Neural cell (in vitro differentiated cells): ENCODE measurements around the gene ABCF3. TPM values are rescaled to one million over a fixed set of nuclear protein-coding genes. Genes with fewer than 3 reads are reported as not detected.

Experiments
- H2AFZ ChIP-seq: fragments of 200-600, 300-800 bp; sonication (generic), shearing (Covaris generic); 2 replicates; pipeline ENCODE4 v1.6.0; 2014; ENCODE audit warnings: low read depth, mild to moderate bottlenecking, antibody characterized with exemption, low read length, moderate library complexity
- H3F3A ChIP-seq: fragments of 200-600 bp; shearing (Covaris generic); 2 replicates; pipeline ENCODE4 v1.6.1; 2016; ENCODE audit warnings: mild to moderate bottlenecking, moderate library complexity, mixed read lengths, antibody characterized with exemption, low read length; ENCODE audit not compliant: insufficient read depth, poor library complexity, severe bottlenecking
- H3K27ac ChIP-seq: fragments of 200-600, 300-800 bp; sonication (generic), shearing (Covaris generic); 2 replicates; pipeline ENCODE4 v1.5.1; 2014; ENCODE audit warnings: mild to moderate bottlenecking, low read length, moderate library complexity
- H3K27me3 ChIP-seq: fragments of 300-800, 200-600 bp; sonication (generic), shearing (Covaris generic); 2 replicates; pipeline ENCODE4 v1.6.0; 2014; ENCODE audit warnings: mild to moderate bottlenecking, low read depth, low read length, moderate library complexity; ENCODE audit not compliant: insufficient read depth
- H3K36me3 ChIP-seq: fragments of 300-800, 200-600 bp; sonication (generic), shearing (Covaris generic); 2 replicates; pipeline ENCODE4 v1.5.1; 2014; ENCODE audit warnings: mild to moderate bottlenecking, antibody characterized with exemption, low read length, moderate library complexity; ENCODE audit not compliant: insufficient read depth
- H3K4me2 ChIP-seq: fragments of 300-800, 200-600 bp; sonication (generic), shearing (Covaris generic); 2 replicates; pipeline ENCODE4 v1.6.0; 2014; ENCODE audit warnings: mild to moderate bottlenecking, low read length
- H3K4me3 ChIP-seq: fragments of 300-800, 200-600 bp; sonication (generic), shearing (Covaris generic); 2 replicates; pipeline ENCODE4 v1.5.1; 2014; ENCODE audit warnings: mild to moderate bottlenecking, low read length, moderate library complexity
- H3K79me2 ChIP-seq: fragments of 200-600 bp; shearing (Covaris generic); replicated peaks from 2 replicates; pipeline ENCODE4 v1.6.0; 2014; ENCODE audit warnings: mild to moderate bottlenecking, low read length, moderate library complexity; ENCODE audit not compliant: insufficient read depth
- H3K9ac ChIP-seq: fragments of 300-800, 200-600 bp; sonication (generic), shearing (Covaris generic); 2 replicates; pipeline ENCODE4 v1.6.1; 2016; ENCODE audit warnings: mild to moderate bottlenecking, low read length, mixed read lengths
- H3K9me2 ChIP-seq: fragments of 200-600 bp; shearing (Covaris generic); 2 replicates; pipeline ENCODE4 v1.6.1; 2016; ENCODE audit warnings: mild to moderate bottlenecking, low read length, mixed read lengths; ENCODE audit not compliant: insufficient read depth
- H3K9me3 ChIP-seq: fragments of 200-600, 300-800 bp; sonication (generic), shearing (Covaris generic); 2 replicates; pipeline ENCODE4 v1.6.1; 2016; ENCODE audit warnings: mild to moderate bottlenecking, mixed run types, low read length, moderate library complexity, mixed read lengths
- H4K20me1 ChIP-seq: fragments of 200-600 bp; shearing (Covaris generic); 2 replicates; pipeline ENCODE4 v1.6.1; 2016; ENCODE audit warnings: mild to moderate bottlenecking, mixed run types; ENCODE audit not compliant: insufficient read depth
- CTCF ChIP-seq: fragments of 450-650 bp; IDR thresholded peaks from 2 replicates; pipeline ENCODE4 v1.5.1; 2014; ENCODE audit warnings: antibody characterized with exemption, mild to moderate bottlenecking, moderate library complexity; ENCODE audit not compliant: poor library complexity, severe bottlenecking
- EP300 ChIP-seq: fragments of 450-650 bp; conservative IDR thresholded peaks from 2 replicates; pipeline ENCODE4 v1.6.1; 2014; ENCODE audit warnings: antibody characterized with exemption, mild to moderate bottlenecking, moderate library complexity; ENCODE audit not compliant: poor library complexity, severe bottlenecking
- EZH2 ChIP-seq: fragments of 200-600, 300-800 bp; shearing (Covaris generic), sonication (generic); IDR thresholded peaks from 2 replicates; pipeline ENCODE4 v1.6.1; 2014; ENCODE audit warnings: antibody characterized with exemption, low read length, borderline replicate concordance, mild to moderate bottlenecking; ENCODE audit not compliant: insufficient read depth, poor library complexity, severe bottlenecking
- MXI1 ChIP-seq: fragments of 450-650 bp; conservative IDR thresholded peaks from 2 replicates; pipeline ENCODE4 v1.6.1; 2014; ENCODE audit warnings: antibody characterized with exemption, mild to moderate bottlenecking; ENCODE audit not compliant: poor library complexity, severe bottlenecking
- POLR2AphosphoS5 ChIP-seq: IDR thresholded peaks from 2 replicates; pipeline ENCODE4 v1.6.1; 2012
- RAD21 ChIP-seq: fragments of 450-650 bp; conservative IDR thresholded peaks from 2 replicates; pipeline ENCODE4 v1.6.1; 2014; ENCODE audit warnings: antibody characterized with exemption, mild to moderate bottlenecking, moderate library complexity
- SMC3 ChIP-seq: fragments of 450-650 bp; conservative IDR thresholded peaks from 2 replicates; pipeline ENCODE4 v1.6.1; 2014; ENCODE audit warnings: antibody characterized with exemption, mild to moderate bottlenecking, moderate library complexity; ENCODE audit not compliant: poor library complexity
- TAF1 ChIP-seq: IDR thresholded peaks from 2 replicates; pipeline ENCODE4 v1.6.1; 2012; ENCODE audit warnings: low read depth
- polyA plus RNA-seq: library from polyadenylated mRNA; depleted of rRNA; stranded (reverse); fragments of >200 nt; gene quantifications from 2 replicates; pipeline ENCODE4 v1.2.3, GENCODE V29; 2014
- TF ChIP-seq, protein P1 (sequence below): IDR thresholded peaks from 2 replicates; pipeline ENCODE4 v1.6.1; 2012; ENCODE audit warnings: borderline replicate concordance

Gene ABCF3
- polyA plus RNA-seq, 1 donor from 2014 or later: 40.3 TPM

DNA sequence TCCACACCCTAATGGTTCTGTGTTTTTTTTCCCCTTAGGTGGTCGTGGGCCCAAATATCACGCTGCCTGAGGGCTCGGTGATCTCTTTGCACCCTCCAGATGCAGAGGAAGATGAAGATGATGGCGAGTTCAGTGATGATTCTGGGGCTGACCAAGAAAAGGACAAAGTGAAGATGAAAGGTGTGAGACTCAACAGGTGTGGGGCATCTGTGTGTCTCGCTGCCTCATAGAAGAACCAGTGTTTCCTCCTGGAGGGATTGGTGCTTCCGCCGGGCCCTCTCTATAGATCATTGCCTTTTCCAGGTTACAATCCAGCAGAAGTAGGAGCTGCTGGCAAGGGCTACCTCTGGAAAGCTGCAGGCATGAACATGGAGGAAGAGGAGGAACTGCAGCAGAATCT, 43.8 kb upstream of the ABCF3 start:
- H3K9me3 ChIP-seq: no peaks in the 10 kb centered on the region
- H3K27ac ChIP-seq: no peak overlapping the region
- TF ChIP-seq EP300: no peak
- TF ChIP-seq MXI1: no peak
- no peak for TF ChIP-seq TAF1
- TF ChIP-seq RAD21: no peak
- TF ChIP-seq EZH2: no peak
- no peak for TF ChIP-seq CTCF
- TF ChIP-seq, protein P1, sequence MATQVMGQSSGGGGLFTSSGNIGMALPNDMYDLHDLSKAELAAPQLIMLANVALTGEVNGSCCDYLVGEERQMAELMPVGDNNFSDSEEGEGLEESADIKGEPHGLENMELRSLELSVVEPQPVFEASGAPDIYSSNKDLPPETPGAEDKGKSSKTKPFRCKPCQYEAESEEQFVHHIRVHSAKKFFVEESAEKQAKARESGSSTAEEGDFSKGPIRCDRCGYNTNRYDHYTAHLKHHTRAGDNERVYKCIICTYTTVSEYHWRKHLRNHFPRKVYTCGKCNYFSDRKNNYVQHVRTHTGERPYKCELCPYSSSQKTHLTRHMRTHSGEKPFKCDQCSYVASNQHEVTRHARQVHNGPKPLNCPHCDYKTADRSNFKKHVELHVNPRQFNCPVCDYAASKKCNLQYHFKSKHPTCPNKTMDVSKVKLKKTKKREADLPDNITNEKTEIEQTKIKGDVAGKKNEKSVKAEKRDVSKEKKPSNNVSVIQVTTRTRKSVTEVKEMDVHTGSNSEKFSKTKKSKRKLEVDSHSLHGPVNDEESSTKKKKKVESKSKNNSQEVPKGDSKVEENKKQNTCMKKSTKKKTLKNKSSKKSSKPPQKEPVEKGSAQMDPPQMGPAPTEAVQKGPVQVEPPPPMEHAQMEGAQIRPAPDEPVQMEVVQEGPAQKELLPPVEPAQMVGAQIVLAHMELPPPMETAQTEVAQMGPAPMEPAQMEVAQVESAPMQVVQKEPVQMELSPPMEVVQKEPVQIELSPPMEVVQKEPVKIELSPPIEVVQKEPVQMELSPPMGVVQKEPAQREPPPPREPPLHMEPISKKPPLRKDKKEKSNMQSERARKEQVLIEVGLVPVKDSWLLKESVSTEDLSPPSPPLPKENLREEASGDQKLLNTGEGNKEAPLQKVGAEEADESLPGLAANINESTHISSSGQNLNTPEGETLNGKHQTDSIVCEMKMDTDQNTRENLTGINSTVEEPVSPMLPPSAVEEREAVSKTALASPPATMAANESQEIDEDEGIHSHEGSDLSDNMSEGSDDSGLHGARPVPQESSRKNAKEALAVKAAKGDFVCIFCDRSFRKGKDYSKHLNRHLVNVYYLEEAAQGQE: no peak
- TF ChIP-seq SMC3: no peak
- TF ChIP-seq POLR2AphosphoS5: no peak
- H3F3A ChIP-seq: no peaks in the 10 kb centered on the region
- no peaks in the 10 kb centered on the region for H3K27me3 ChIP-seq
- H3K79me2 ChIP-seq: peaks cover 10% of the 10 kb centered on the region
- no peak overlapping the region for H3K9ac ChIP-seq
- H2AFZ ChIP-seq: no peak overlapping the region
- no peaks in the 10 kb centered on the region for H4K20me1 ChIP-seq
- H3K4me2 ChIP-seq: no peak overlapping the region
- H3K4me3 ChIP-seq: no peak overlapping the region
- no peaks in the 10 kb centered on the region for H3K9me2 ChIP-seq
- no peaks in the 10 kb centered on the region for H3K36me3 ChIP-seq

- no peak for TF ChIP-seq CTCF
- TF ChIP-seq TAF1: no peak
- TF ChIP-seq EP300: no peak
- TF ChIP-seq MXI1: no peak
- TF ChIP-seq, protein P1: no peak
- no peak for TF ChIP-seq RAD21
- no peak for TF ChIP-seq EZH2
- TF ChIP-seq POLR2AphosphoS5: no peak
- no peak for TF ChIP-seq SMC3
- H3K27me3 ChIP-seq: no peaks in the 10 kb centered on the region
- no peak overlapping the region for H3K9ac ChIP-seq
- H3K27ac ChIP-seq: no peak overlapping the region
- no peak overlapping the region for H2AFZ ChIP-seq
- no peaks in the 10 kb centered on the region for H3K9me2 ChIP-seq
- H3K4me3 ChIP-seq: no peak overlapping the region
- no peaks in the 10 kb centered on the region for H3F3A ChIP-seq
- H3K36me3 ChIP-seq: no peaks in the 10 kb centered on the region
- no peak overlapping the region for H3K4me2 ChIP-seq
- H3K79me2 ChIP-seq: no peaks in the 10 kb centered on the region
- H4K20me1 ChIP-seq: no peaks in the 10 kb centered on the region
- H3K9me3 ChIP-seq: no peaks in the 10 kb centered on the region
Observed at GRCh38 chr3:184143327-184143726, 42.7 kb upstream of the ABCF3 start.
